Coronary artery (tissue), 2 donors: Measurements from ENCODE around the gene DST.

Experiments used
- DNase-seq: peaks from one replicate; pipeline ENCODE4 v3.0.0-alpha.2; 2017; ENCODE audit warnings: low spot score
- H3K27ac ChIP-seq, 2 donors: fragments of 200-600 bp; sonication (generic); one replicate each; pipeline ENCODE4 v1.5.1; 2016 to 2019
- H3K4me3 ChIP-seq: fragments of 200-600 bp; sonication (generic); 2 replicates; pipeline ENCODE4 v1.5.1; 2016; ENCODE audit warnings: mild to moderate bottlenecking, moderate library complexity
- TF ChIP-seq, protein P1 (sequence below): fragments of 200-600 bp; sonication (generic); IDR thresholded peaks from one replicate; pipeline ENCODE4 v1.5.1; 2019; ENCODE audit warnings: antibody characterized with exemption

The DST gene

DNA sequence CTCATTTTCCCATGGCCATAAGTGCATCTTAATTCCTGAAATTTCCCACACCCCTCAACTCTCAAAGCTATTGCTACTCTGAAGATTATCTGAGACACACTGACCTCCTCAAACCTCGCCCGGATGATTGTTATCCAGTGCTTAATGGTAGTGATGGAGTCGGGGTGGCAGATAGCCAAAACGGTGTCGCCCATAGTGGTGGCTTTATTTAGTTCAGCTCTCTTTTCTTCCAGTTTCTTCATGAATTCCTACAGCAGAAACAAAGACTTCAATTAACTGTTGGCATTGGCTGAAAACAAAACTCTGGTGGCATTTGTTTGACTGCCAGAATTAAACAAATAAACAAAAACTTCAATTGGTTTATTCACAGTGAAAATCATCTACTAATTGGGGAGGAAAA, 165.4 kb downstream of the DST start:
- Histone ChIP-seq H3K27ac (no peak overlapping the region), H3K4me3 (no peak overlapping the region)
- TF ChIP-seq, protein P1, sequence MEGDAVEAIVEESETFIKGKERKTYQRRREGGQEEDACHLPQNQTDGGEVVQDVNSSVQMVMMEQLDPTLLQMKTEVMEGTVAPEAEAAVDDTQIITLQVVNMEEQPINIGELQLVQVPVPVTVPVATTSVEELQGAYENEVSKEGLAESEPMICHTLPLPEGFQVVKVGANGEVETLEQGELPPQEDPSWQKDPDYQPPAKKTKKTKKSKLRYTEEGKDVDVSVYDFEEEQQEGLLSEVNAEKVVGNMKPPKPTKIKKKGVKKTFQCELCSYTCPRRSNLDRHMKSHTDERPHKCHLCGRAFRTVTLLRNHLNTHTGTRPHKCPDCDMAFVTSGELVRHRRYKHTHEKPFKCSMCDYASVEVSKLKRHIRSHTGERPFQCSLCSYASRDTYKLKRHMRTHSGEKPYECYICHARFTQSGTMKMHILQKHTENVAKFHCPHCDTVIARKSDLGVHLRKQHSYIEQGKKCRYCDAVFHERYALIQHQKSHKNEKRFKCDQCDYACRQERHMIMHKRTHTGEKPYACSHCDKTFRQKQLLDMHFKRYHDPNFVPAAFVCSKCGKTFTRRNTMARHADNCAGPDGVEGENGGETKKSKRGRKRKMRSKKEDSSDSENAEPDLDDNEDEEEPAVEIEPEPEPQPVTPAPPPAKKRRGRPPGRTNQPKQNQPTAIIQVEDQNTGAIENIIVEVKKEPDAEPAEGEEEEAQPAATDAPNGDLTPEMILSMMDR = no peak
- DNase-seq = no peak

DNA sequence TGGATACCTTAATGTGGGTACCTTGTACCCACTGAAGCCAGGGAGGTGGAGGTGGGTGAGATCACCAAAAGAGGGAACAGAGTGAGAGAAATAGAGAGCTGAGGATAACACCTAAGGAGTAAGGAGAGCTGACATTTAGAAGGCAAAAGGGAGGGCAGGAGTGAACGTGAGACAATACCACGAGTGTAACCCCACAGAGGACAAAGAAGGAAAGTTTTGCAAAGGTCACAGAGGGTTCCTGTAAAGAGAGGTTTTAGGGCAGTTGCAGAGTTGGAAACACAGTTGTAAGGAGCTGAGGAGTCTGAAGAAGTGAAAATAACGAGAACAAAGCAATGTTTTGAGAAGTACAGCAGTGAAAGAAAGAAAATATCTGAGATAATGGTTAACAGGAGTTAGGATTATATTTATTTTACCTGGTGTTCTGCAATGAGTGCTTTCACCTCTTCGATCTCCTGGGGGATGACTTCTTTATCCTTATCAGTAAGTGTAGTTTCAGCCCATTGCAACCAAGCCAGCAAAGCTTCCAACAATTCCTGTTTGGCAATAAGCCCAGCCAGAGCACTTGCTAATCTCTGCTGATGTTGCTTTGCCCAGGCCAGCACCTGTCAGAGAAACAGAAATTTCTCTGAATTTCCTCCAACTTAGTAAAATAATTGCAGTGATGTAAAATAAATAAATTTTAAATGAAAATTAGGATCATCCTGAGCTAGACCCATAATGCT, 166.8 kb downstream of the DST start:
- TF ChIP-seq, protein P1 = no peak
- no peak for DNase-seq
- Histone ChIP-seq H3K4me3 (no peak overlapping the region), H3K27ac (no peak overlapping the region)

DNA sequence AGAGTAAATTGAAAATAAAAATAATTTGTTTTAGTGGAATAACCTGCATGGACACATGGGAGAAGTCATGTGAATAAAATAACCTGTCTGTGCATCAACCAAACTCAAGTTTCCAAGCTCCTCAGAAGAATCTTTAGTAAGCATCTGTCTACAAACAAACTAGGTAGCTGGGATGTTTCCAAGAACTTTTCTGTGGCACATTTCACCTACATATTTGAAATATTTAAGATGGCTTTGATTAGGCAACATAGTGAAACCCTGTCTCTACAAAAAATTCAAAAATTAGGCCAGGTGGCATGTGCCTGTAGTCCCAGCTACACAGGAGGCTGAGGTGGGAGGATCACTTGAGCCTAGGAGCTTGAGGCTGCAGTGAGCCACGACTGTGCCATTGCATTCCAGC, 168.2 kb downstream of the DST start:
- Histone ChIP-seq H3K4me3 (no peak overlapping the region), H3K27ac (no peak overlapping the region)
- no peak for DNase-seq
- TF ChIP-seq, protein P1 = no peak

DNA sequence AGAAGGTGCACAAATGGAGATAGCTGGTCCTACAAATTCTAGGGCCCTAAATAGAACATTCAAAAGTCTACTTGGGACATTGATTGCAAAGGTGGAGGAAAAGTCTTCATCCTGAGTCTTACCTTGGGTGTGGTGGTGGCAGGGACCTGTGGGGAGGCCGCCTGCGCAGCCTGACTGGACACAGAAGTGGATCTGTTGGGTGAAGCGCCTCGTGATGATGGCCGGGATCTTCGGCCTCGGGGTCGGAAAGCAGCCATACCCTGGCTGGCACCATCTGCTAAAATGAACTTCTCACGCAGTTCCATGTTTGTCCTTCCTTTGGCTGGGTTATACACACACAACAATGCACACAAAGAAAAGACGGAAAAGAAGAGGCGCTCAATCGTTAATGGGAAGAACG, 179.2 kb downstream of the DST start:
- H3K27ac ChIP-seq = no peak overlapping the region
- TF ChIP-seq, protein P1 = no peak
- no peak overlapping the region for H3K4me3 ChIP-seq
- DNase-seq = no peak

DNA sequence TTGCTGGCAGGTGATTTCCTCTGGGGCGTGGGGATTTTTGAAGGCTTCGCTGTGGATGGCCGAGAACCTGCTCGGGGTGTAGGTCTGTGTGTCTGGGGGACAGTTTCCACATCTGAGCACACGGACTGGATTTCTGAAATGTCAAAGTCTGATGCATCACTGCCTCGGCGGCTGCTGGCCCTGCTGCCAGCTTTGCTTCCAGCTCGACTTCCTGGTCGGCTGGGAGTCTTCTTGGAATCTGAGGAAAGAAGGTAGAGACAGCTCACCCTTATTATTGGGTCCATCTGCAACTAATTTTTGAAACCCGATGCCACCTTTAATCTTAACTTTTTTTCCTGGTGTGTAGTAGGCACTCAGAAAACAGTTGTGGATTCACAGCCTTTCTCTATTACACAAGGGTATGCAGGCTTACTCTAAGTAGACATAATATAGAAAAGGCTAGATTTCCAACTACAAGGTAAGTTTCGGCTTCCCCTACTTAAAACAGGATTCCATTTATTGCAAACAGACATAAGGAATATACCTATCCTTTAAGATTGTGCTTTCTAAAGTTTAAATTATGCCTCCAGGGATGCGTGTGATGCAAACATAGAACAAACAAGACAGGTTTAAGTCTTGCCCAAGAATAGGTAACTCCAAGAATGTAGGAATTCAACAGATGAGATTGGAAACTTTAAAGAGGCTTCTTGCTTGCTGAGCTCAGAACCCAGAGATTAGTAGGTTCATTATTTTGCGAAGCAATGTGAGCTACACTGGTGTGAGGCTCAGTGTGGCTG, 183.5 kb downstream of the DST start:
- Histone ChIP-seq H3K4me3 (no peak overlapping the region), H3K27ac (no peak overlapping the region)
- TF ChIP-seq, protein P1 = no peak
- no peak for DNase-seq

DNA sequence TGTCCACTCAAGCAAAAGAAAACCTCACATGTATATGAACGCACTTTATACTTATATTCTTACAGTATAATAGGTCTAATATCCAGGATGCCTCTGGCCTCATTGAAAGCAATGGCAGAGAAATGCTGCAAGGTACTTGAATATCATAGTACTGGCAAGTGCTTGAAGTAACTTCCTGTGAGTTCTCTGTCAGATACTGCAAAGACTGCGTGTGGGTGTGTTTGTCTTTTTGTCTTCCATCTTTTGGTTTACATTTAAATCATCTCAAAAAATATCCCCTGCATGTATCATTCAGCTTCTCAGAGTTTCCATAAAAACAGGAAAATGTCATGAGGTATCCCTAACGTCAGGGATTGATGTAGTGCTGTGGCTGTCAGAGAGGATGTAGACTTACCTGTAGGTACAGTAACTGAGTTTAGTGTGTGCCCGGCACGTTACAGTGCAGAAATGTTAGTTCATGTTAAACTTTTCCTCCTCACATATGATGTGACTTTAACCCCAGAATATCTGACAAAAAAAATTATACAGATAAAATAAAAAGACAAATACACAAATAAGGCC, 184.3 kb downstream of the DST start:
- DNase-seq = no peak
- Histone ChIP-seq H3K27ac (no peak overlapping the region), H3K4me3 (no peak overlapping the region)
- TF ChIP-seq, protein P1 = no peak
